ENCODE measurements around the gene NUB1.
A peak's percentile ranks its signal among the peaks of the same experiment; 100 is the strongest.

Gene NUB1

GRCh38 chr7:151312831-151313809, 28.5 kb upstream of the NUB1 start:
- in situ Hi-C loops (cut with MboI; ENCODE audit: low pct_unique_long_range_greater_than_20kb, low sequenced_read_pairs) = no loop called here

DNA sequence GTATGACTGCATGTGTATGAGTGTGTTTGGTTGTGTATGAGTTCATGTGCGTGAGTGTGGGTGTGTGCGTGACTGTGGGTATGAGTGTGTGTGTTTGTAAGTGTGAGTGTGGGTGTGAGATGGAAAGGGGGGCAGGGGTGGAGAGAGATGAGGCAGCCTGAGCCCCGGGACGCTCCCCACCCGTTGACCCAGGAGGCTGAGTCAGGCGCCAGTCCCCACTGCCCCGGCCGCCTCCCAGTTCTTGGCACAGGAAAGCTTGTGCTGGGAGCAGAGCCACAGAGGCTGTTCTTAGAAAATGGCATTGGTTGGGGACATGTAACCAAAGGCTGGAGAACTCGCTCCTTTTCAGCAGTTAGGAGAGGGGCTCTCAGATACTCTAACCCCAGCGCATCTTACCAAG, 27.8 kb upstream of the NUB1 start:
- no peak for DNase-seq
- in situ Hi-C loops (cut with MboI; ENCODE audit: low pct_unique_long_range_greater_than_20kb, low sequenced_read_pairs) = no loop called here

More at GRCh38 chr7:151312831-151313809, 28.5 kb upstream of the NUB1 start:
- no peak for DNase-seq

GRCh38 chr7:151314401-151314800, 27.2 kb upstream of the NUB1 start:
- in situ Hi-C loops (cut with MboI; ENCODE audit: low pct_unique_long_range_greater_than_20kb, low sequenced_read_pairs) = no loop called here
- DNase-seq = peak; percentile 38

GRCh38 chr7:151315038-151315655, 26.5 kb upstream of the NUB1 start:
- DNase-seq = peak; percentile 87

GRCh38 chr7:151316896-151317295, 24.7 kb upstream of the NUB1 start:
- in situ Hi-C loops (cut with MboI; ENCODE audit: low pct_unique_long_range_greater_than_20kb, low sequenced_read_pairs) = no loop called here
- DNase-seq = no peak

More at GRCh38 chr7:151315038-151315655, 26.5 kb upstream of the NUB1 start:
- in situ Hi-C loops (cut with MboI; ENCODE audit: low pct_unique_long_range_greater_than_20kb, low sequenced_read_pairs) = no loop called here

- DNase-seq = no peak
Measured at GRCh38 chr7:151317936-151318335, 23.7 kb upstream of the NUB1 start.

DNA sequence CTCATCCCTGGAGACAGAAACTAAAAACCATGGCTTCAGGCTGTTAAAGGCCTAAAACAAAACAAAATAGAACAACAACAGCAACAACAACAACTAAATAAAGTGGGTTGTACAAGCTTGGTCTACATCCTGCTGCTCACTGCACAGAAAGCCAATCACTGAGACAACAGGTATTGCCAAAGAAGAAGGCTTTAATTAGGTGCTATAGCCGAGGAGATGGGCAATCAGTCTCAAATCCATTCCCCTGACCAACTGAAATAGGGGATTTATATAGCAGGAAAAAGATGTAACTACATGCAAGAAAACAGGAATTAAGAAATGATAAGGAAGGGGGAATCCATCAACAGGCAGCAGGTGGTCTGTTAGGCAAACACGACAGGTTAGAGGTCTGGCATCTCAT, 22.4 kb upstream of the NUB1 start:
- in situ Hi-C loops (cut with MboI; ENCODE audit: low pct_unique_long_range_greater_than_20kb, low sequenced_read_pairs) = no loop called here

More at GRCh38 chr7:151317936-151318335, 23.7 kb upstream of the NUB1 start:
- in situ Hi-C loops (cut with MboI; ENCODE audit: low pct_unique_long_range_greater_than_20kb, low sequenced_read_pairs) = no loop called here

GRCh38 chr7:151320263-151320845, 21.3 kb upstream of the NUB1 start:
- DNase-seq = no peak
- in situ Hi-C loops (cut with MboI; ENCODE audit: low pct_unique_long_range_greater_than_20kb, low sequenced_read_pairs) = no loop called here

More for the DNA sequence above, 22.4 kb upstream of the NUB1 start:
- no peak for DNase-seq

- DNase-seq = no peak
- in situ Hi-C loops (cut with MboI; ENCODE audit: low pct_unique_long_range_greater_than_20kb, low sequenced_read_pairs) = no loop called here
Measured at GRCh38 chr7:151321341-151321740, 20.3 kb upstream of the NUB1 start.

- no peak for DNase-seq
- in situ Hi-C loops (cut with MboI; ENCODE audit: low pct_unique_long_range_greater_than_20kb, low sequenced_read_pairs) = no loop called here
Measured at GRCh38 chr7:151322906-151323305, 18.7 kb upstream of the NUB1 start.

GRCh38 chr7:151327022-151327421, 14.6 kb upstream of the NUB1 start:
- in situ Hi-C loops (cut with MboI; ENCODE audit: low pct_unique_long_range_greater_than_20kb, low sequenced_read_pairs) = no loop called here
- no peak for DNase-seq

DNA sequence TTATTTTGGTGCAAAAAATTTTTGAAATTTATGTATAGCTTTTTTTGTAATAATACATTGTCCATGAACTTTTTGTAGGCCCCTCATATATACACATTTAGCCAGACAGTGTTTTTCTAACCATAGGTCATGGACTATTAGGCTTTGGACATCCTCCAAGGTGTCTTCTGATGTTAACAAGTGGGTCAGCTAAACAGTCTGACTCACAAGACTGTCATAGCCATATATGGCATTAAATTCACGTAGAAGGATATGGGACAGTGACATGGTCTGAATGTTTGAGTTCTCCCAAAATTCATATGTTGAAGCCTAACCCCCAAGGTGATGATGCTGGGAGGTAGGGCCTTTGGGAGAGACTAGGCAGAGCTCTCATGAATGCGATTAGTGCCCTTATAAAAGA, 14.0 kb upstream of the NUB1 start:
- no peak for DNase-seq
- in situ Hi-C loops (cut with MboI; ENCODE audit: low pct_unique_long_range_greater_than_20kb, low sequenced_read_pairs) = no loop called here

- in situ Hi-C loops (cut with MboI; ENCODE audit: low pct_unique_long_range_greater_than_20kb, low sequenced_read_pairs) = no loop called here
- DNase-seq = no peak
Measured at GRCh38 chr7:151330181-151330580, 11.4 kb upstream of the NUB1 start.

DNA sequence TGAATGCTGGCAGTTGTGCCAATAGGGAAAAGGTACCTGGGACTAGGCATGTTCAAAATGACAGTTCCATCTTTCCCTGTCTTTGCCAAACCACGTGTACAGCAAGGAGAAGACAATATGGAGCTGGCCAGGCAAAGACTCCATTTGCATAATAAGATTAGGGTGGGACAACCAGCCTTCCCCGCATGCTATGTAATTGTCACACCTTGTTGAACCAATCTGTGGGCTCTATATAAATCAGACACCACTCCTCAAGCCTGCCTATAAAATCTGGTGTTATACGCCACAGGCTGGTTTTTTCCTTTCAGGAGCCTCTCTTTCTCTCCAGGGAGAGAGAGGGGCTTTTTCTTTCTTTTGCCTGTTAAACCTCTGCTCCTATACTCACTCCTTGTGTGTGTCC, 11.0 kb upstream of the NUB1 start:
- DNase-seq = no peak
- in situ Hi-C loops (cut with MboI; ENCODE audit: low pct_unique_long_range_greater_than_20kb, low sequenced_read_pairs) = no loop called here

DNA sequence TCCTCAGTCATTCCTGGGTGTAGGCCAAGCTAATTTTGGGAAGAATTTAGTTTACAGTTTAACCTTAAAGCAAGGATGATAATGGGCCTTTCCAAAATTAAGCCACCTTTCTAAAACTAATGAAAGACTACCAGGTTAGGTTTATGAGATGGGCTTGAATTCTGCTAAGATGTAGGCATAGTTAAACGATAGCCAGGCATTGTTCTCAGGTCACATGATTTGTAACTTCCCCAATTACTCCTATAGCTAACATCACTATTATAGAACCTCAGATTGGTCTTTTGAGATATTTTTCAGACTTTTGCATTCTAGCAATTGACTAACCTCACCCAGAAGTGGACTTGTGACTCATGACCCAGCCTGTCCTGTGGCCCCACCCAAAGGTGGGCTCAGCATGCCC, 7.0 kb upstream of the NUB1 start:
- in situ Hi-C loops (cut with MboI; ENCODE audit: low pct_unique_long_range_greater_than_20kb, low sequenced_read_pairs) = no loop called here
- DNase-seq = no peak

DNA sequence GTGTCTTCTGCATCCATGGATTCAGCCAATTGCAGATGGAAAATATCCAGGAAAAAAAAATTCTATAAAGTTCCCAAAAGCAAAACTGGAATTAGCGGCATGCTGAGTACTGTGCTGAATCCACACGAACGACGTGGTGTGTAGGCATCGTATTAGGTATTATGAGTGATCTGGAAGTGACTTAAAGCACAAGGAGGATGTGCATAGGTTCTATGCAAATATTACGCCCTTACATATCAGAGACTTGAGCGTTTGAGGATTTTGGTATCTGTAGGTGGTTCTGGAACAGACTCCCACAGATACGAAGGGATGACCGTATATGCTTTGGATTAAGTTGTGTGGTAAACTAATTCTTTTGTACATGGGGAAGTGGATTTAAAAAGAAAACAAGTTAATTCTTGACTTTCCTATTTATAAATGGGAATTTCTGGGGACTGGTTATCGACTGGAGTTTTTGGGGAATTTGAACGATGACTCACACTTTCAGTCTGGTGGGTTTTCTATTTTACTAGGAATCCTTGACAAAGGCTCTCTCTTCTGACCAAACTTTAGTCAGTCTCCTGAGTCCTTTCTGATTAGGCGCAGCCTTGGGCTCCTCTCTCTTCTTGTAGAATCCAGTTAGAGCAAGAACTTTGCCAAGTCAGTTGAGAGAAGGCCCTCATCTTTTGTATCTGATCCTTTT, 5.4 kb upstream of the NUB1 start:
- DNase-seq = no peak
- in situ Hi-C loops (cut with MboI; ENCODE audit: low pct_unique_long_range_greater_than_20kb, low sequenced_read_pairs) = no loop called here

- in situ Hi-C loops (cut with MboI; ENCODE audit: low pct_unique_long_range_greater_than_20kb, low sequenced_read_pairs) = no loop called here
- DNase-seq = no peak
Measured at GRCh38 chr7:151337346-151337745, 4.3 kb upstream of the NUB1 start.

DNA sequence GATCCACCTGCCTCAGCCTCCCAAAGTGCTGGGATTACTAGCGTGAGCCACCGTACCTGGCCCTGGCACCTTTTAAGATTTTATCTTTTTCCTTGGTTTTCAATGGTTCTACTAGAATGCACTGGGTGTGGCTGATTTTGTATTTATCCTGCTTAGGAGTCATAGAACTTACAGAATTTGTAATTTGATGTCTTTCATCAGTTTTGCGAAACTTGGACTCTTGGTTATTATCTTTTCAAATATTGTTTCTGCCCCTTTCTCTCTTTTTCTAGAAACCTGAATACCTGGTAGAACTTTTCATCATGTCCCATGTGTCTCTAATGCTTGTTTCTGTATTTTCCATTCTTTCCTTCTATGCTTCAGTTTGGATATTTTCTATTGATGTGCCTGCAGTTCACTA, 2.8 kb upstream of the NUB1 start:
- in situ Hi-C loops (cut with MboI; ENCODE audit: low pct_unique_long_range_greater_than_20kb, low sequenced_read_pairs) = no loop called here

DNA sequence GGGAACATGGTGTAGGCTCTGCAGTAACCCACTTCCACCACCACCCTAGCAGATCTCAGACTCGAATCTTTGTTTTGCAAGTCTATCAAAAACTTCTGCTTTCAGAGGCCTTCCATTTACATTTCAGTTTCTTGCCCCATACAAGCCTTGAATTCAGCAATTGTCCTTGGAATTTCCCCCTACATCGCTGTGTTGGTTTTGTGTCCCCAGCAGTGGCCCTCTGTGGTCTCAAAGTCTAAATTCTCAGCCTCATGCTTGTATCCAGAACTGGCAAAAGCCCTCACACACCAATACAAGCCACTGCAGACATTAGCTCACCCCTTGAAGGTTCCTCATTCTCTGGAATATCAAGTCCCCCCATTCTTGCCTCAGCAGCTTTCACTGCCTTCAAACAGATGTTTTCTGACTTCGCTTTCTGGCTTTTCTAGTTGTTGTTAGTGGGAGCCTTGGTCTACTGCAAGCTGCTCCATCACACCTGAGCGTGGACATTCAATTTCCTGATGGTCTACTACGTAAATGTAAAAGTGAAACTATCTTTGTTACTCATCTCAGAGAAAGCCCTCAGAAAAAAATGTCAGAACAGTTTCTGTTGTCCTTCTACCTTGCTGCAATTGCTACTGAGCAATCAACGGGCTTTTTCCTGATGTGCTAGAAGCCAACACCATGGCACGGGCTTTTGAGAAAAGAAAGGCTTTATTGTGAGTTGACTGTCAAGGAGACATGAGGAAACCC, 1.8 kb upstream of the NUB1 start:
- in situ Hi-C loops (cut with MboI; ENCODE audit: low pct_unique_long_range_greater_than_20kb, low sequenced_read_pairs) = no loop called here
- DNase-seq = peak; percentile 44

More for the DNA sequence above, 2.8 kb upstream of the NUB1 start:
- no peak for DNase-seq

All from KBM-7 (cell line).